Activated T-cell treated with anti-CD3 and anti-CD28 coated beads for 4 hours (primary cell): Measurements from ENCODE around the gene PEF1.

Experiments
- DNase-seq: peaks from one replicate; pipeline ENCODE4 v3.0.0-alpha.2; 2020

PEF1 gene

DNA sequence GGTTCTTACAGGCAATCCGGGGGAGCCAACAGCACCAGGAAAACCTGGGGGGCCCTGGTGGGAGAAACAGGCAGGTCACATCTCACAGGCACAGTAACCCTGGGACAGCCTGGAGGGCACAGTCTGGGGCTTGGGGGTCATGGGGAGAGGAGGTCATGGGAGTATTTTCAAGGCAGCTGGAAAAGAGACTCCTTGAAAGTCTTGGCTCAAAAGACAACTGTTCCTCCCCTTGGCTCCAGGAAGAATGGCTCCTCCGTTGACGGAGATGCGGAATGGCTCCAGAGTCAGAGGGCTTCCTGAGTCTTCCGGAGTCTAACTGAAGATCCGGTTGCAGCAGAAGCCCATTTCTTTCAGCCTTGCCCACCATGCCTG lies 25.9 kb upstream of the PEF1 start:
- no peak for DNase-seq

DNA sequence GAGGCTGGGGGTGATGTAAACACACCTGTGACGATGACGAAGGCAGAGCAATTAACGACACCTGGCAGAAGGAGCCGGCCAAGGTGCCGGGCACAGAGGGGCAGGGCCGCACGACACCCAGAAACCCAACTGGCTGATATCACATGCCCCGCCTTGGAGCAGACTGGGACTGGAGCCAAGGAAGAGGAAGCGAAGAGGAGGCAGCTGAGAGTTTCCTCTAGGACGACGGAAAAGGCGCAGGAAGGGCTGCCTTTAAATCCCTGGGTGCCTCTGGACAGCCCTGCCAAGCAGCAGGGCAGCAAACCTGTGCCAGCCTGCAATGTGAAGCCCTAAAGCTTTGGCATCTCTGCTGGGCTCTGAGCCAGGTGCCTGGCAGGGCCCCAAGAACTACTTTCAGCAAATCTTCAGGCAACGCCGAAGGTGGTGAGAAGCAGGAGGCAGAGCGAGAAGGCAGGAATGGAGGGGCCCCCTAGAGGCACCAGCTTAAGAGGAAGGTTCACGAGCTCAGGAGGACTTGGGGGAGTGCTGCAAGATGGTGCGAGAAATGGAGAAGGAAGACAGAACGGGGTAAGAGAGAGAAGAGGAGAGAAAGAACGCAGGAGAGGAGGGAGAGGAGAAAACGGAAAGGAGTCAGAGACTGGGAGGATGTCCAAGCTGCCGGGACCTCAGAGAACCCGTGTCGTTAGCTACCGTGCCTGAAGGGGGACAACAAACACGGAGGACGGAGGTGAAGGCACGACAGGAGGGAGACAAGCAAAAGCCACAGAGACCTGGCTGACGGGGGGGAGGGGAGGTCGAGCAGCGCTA lies 25.3 kb upstream of the PEF1 start:
- DNase-seq = peak; percentile 7

DNA sequence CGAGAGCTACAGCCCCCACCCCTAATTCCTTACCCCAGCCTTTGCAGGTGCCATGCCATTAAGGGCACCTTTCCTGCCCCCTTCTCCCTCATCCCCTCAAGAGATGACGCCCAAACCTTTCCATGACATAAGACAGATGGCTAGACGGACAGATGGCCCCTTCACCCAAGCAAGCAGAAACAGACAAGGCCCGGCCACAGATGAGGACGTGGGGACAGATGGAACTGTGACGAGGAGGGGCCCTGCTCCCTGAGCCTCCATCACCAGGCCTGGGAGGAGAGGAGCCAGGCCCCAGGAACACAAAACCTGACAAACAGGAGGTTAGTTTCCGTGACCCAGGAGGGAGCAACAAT lies 24.7 kb upstream of the PEF1 start:
- DNase-seq = no peak

DNA sequence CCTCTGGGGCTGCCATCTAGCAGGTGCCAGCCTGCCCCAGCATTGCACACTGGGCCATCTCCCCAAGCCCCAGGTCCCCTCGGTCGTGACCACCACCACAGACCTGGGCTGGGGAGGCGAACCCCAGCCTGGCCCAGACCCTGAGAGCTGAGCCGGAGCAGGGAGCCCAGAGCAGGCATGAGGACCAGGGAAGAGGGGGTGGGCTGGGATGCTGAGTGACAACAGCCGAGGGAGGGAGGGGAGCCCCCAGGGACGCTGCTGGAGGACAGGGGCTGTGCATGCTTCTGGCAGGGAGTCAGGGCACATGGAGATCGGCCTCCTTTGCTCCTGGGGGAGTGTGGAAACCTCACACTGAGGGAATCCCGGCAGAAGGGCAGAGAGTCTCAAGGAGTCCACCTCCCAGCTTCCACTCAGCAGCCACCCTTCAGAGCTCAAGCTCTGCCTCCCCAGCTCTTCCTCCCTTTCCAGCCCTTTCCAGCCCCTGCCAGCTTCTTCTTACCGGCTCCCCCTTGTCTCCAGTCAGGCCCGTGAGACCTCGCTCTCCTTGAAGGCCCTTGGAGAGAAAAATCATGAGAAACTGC lies 23.7 kb upstream of the PEF1 start:
- DNase-seq = no peak

DNA sequence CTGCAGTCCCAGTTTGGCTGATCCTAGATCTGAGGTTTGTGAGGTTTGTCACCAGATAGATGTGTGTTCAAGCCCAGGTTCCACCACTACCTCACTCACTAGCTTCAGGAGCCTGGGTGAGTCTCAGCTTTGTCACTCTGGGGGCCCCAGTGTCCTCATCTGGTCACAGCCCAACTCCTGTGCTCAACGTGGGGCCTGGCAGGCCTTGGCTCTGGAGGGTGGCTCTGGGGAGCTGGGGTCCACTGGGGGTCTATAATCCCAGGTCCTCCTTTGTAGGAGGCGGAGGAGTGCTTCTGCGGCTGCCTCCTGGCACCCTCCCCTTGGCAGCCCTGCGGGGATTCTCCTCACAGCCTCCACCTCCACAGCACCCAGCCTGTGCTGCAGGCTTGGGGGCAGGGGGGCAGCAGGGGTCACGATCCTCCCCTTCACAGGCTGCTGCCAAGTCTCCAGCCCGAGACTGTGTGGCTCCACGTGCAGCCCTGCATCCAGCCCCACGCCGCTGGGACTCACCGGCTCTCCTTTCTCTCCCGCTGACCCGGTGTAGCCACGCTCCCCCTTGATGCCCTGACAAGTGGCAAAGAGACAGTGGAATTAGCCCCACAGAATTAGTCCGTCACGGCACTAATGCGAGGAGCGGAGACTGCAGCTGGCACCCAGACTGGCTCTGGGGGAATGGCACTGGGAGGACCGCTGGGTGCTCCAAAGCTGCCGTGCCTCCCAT lies 22.5 kb upstream of the PEF1 start:
- no peak for DNase-seq

DNA sequence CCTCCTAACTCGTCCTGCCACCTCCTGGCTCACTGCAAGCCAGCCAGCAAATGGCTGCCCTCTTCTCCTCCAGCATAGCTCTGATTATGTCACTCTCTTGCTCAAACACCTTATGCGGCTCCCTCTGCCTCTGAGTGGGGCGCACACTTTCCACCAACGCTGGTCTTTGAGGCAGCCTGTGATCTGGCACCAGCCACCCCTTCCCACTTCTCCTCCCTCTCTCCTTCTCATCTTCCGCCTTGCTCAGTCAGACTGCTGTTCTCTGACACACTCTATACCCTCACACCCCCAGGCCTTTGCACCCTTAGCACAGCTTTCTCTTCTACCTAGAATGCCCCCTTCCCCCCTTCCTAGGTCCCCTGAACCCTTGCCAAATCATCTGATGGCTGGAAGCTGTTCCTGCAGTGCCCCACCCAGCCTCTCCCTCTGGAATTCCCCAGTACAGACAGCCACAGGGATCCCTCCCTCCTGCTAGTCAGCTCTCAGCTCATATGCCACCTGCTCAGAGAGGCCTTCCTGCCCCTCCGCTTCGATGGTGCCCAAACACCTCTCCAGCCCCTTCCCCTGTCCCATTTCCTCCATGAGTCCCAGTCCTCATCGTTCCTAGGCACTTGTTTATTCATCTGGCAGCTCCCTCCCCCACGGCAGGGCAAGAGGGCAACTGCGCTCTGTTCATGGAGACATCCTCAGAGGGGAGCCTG lies 21.7 kb upstream of the PEF1 start:
- no peak for DNase-seq

DNA sequence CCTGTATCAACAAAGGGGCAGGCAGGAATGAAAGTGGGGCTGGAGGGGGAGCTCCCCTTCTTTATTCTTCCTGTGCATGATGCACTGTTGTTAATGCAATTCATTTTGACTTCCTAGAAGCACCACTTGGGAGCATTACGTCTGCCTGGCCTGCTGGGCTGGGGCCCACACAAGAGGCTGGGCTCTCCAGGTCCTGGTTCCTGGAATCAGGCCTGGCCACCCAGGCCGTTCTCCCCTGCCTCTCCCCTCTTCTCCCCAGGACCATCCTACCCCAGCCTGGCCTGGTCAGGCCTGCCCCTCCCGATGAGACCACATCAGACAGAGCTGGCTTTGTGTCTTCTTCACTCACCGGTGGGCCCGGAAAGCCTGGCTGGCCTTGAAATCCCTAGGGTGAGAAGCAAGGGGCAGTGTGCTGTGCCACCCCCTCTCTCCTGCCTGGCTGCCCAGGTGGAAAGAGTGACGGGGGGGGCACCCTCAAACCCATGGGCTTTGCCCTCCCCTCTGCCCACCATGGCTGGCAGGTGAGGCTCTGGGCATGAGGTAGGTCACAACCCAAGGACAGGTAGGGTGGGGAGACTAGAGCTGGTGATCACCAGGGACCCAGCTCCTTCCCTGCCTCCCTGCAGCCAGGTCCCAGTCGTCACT lies 20.7 kb upstream of the PEF1 start:
- no peak for DNase-seq

DNA sequence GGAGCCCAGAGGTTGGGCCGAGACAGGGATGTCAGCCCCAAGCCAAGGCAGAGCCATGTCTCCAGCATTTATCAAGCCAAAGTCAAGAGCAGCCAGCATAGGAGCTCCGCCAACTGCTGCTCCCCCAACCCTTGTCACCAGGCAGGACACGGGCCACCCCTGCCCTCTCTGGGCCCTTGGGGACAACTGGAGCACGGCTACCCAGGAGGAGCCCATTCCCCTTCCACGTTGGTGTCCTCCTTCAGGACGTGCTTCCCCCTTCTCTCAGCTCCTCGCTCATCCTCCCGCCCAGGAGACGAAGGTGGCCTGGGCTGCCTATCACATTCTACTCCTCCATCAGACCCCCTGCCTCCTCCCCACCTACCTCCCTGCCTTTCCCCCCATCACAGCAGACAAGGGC lies 19.9 kb upstream of the PEF1 start:
- no peak for DNase-seq

DNA sequence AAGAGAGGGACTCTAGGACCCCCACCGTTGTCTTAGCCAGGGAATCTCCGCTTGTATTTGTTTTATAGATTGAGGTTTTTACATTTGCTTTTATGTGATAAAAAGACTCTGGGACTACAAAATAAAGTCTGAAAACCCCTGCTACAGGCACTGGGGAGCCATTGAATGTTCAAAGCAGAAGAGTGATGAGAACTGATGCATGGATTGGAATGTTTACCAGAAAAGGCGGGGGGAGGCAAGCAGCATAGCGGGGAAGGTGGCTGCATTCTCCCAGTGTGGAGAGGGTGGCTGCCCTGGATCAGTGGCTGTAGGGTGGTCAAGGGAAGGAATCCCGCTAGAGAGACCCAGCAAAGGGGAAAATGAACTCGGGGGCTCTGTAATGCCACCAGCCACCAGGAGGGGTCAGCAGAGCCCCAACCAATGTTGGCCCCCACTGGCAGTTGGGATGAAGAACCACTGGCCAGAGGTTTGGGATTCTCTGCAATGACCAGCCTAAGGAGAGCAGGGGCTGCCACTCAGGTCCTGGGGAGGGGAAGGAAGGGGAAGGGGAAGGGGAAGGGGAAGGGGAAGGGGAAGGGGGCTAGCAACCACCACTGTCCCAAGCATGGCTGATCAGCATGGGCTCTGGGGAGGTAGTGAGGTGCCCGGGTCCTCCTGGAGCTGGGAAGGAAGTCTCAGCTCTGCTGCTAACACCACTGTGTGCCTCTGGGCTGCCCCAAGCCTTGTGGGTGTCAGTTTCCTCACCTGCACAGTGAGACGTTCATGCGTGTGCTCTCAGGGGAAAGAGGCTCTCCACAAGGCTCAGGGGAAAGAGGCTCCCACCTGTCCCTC lies 19.2 kb upstream of the PEF1 start:
- peak; percentile 60 for DNase-seq

DNA sequence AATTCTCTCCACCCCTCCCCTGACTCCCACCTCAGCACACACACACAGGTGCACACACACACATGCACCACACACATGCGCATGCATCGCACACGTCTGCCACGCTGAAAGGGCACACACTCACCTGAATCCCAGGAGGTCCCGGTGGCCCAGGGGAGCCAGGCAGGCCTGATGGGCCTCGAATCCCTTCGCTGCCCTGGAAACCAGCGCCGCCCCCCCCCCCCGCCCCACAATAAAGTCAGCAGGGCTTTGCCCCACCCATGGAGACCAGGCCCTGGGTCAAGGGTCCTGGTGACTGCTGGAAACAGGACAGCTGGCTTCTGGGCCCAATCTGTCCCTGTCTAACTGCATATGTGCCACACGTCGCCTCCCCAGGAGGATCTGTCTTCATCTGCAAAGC lies 17.8 kb upstream of the PEF1 start:
- DNase-seq = no peak

DNA sequence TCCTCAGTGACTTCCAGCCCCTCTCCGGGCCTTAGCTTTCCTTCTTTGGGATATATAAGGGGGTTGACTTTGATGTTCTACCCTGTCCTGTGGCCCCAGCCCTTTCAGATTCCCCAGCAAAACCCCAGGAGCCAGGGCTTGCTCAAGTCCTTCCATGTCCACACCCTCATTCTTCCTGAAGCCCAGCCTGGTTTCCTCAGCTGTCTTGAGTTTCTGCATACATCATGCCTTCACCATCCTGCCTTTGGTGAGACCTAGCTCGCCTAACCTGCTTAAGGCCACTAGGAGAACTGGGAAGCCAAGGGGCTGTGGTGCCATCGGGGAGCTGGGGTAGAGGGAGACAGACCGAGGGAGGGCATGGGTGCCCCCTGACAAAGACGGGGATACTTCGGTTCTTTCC lies 17.2 kb upstream of the PEF1 start:
- no peak for DNase-seq

DNA sequence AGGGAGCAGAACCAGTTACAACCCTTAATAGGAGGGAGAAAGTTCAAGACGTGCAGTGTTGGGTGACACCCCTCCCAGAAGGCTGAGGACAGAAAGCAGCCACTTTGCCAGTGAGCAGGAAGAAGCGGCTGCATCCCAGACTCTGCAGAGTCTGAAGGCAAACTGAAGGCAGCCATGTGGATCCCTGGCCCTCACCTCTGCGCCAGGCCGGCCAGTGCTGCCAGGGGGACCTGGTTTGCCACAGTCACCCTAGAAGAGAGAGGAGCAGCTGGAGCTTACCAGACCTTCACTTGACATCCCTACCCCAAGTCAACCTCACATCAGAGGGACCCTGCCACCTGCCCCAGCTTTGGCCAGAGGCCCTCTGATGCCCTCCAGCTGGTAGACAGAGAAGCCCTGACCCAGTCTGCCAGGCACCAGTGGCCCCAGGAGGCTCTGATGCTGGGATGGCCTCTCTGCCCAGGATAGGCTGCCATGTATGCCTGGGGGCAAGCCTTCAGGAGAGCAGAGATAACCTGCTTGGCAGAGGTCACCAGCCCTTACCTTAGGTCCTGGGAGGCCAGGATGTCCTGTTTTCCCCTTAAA lies 16.3 kb upstream of the PEF1 start:
- no peak for DNase-seq

DNA sequence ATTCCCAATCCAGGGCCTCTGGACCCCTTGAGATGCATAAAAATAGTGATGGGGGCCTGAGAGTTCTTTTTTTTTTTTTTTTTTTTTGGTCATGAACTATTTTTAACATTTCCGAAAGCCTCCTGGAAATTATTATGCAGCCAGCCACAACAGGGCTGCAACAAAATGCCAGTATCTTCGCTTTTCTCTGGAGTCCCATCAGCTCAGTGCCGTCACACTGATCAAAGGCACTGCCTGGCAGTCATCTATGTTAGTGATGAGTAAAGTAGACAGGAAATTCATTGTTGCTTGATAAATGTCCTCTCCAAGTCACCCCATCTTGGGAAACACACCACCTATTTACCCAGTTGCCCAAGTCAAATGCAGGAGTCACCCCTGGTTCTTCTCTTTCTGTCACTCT lies 15.2 kb upstream of the PEF1 start:
- DNase-seq = no peak

DNA sequence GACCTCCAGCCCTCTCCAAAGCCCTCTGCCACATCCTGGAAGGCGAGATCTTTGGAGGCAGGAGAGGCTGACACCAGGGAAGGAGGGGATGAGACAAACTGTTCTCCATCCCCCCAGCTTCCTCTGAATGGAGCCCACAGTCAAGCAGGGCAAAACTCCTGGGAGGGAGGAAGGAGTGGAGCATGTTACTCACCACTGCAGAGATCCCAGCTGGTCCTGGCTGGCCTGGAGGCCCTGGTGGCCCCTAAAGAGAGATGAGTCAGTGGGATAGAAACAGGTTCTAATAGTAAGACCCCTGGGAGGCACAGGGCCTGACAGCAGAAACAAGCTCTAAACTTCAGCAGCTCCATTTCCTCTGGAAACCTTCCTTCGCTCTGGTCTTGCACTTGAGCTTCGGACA lies 14.0 kb upstream of the PEF1 start:
- DNase-seq = no peak

DNA sequence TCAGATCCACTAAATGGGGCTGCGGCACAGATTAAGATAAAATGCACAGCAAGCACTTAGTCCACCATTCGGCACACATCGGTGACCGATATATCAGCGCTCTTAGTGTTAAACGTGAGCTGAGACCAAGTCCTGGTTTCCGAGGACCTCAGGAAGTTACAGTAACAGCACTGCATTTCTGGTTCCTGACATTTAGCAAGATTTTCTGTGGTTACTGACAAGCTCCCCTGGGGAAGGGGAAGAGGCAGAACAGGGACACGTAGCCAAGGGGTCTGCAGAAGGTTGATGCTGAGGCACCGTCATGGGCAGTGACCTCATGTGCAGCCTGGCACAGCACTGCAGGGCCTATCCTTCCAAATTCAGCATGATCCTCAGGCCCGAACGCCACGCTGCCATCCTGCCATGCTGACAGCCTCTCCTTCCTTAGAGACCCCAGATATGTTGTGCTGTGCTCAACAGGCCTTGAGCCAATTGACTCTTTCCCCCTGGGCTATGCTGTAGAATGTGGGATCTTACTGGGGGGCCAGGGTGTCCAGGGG lies 13.4 kb upstream of the PEF1 start:
- no peak for DNase-seq

DNA sequence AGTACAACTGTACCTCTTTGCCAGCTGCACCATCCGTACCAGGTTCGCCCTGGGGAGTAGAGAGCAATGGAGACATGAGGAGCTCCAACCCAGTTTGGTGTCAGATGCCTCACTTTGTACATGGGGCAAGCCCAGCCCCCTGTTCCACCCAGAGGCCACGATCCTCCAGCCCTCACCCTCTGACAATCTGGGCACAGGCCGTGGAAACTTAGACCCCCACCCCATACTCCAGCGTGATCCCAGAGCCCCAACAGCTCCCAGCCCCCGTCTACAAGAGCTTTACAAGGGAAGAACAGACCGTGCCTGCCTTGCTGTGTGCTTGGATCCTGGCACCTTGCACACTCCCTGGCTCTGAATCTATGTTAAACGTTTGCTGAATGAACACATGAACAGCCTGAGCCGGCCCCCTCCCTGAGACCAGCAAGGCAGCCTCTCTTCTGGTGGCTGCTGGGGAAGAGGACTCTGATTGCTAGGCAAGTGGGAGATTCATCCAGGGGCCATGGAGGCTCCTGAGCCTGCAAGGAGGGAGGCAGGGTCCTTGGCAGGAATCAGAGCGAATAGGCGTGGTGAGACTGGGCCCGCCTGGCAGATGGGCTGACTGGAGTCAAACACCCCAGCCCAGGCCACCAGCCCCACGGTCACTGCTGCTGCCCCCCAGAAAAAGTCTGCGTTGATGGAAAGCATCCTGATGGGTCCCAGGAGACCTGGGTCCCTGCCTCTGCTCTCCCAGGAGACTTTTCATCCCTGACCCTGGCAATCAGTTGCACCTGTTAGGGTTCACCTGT lies 12.5 kb upstream of the PEF1 start:
- no peak for DNase-seq

DNA sequence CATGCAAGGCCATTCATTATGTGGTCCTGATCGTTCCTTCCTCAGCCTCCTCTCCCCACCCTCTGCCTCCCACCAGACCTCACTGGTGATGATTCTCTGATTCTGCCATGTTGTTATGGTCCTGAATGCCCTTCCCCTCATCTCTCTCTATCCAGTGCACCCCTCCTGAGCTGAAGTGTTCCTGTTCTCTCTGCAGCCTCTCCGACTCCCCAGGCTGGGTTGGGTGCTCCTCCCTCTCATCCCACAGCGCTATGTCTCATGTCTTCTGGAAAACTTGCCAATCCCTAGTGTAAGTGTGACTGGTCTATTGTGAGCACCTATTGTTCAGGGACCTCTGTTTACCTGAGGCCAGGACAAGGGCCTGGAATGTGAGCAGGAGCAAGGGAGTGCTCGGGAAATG lies 11.1 kb upstream of the PEF1 start:
- no peak for DNase-seq

DNA sequence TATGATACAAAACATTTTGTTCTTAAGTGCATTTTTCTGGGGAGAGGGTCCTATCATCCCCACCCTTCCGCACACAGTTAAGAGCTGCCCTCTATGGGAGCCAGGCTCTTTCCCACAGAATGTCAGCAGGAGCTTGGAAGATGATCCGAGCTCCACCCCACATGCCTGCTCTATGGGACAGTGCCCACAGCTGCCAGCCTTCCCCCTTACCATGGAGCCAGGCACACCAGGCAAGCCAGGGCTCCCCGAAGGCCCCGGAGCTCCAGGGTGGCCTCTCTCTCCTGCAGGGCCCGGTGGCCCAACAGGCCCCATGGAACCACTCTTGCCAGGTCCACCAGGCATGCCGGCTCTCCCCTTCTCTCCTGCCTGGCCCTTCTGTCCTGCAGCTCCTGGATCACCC lies 10.4 kb upstream of the PEF1 start:
- DNase-seq = no peak

DNA sequence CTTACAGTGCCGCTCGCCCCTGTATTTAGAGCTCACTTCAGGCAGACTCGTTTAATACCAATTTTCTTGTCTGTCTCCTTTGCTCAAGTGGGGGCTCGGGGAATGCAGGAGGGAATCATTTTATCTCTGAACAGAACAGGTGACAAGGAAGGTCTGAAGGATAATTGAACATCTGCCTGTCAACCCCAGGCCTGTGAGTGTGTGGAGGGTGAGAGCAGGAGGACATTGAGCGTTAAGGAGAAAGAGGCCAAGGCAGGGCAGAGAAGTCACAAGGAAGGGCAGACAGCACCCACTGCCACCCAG lies 9.7 kb upstream of the PEF1 start:
- no peak for DNase-seq

DNA sequence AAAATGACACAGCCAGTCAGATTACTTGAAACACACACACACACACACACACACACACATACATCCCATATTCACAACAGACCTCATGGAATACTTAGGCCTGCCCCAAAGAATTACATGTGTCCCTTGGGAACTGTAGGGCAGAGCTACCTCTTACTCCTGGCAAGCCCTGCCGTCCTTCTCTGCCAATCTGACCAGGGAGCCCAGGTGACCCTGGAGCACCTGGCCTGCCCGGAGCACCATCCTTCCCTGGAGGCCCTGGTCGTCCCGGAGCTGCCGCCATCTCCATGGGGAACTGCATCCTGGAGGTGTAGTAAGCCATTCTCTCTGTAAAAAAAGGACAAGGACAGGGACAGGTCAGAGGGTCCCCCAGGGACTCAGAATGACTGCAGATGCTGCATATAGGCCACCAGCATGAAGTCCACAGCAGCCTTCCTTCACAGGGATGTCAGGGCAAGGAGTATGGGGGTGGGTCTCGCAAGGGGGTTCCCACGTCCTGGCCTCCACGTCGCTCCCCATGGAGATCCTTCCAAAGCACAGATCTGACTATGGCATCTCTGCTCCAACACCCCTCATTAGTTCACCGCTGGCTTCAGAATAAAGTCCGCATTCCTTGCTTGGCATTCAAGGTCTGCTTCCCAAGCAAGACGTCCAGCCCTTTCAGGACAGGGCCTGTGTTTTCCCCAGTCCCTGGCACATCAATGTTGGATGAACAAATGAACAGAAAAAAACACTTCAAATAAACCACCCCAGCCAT lies 9.2 kb upstream of the PEF1 start:
- no peak for DNase-seq
